ENCODE data around the gene CHSY3. TPM values are rescaled to one million over a fixed set of nuclear protein-coding genes. Genes with fewer than 3 reads are reported as not detected.

CHSY3 gene
- total and polyA plus RNA-seq, 2 donors (not counting 1 experiment from before 2014, with no cell fraction given), result 0.51 to 0.99 TPM

- no peak overlapping the region for H3K9ac ChIP-seq (ENCODE audit: insufficient read depth, low read length)
- H3K4me3 ChIP-seq (replicated peaks in 1 of 4; ENCODE audit: control extremely low read depth in 1 of 4, insufficient read depth in 1 of 4, low read depth in 3 of 4, low read length in 4 of 4), result no peak overlapping the region
- H3K27me3 ChIP-seq (ENCODE audit: control insufficient read depth, insufficient read depth, low read length), result no peaks in the 10 kb centered on the region
- no peak overlapping the region for H3K27ac ChIP-seq (ENCODE audit: insufficient read depth, low read length)
- no peaks in the 10 kb centered on the region for H4K20me1 ChIP-seq (ENCODE audit: control insufficient read depth, extremely low read depth, insufficient read depth, low read length)
- no peaks in the 10 kb centered on the region for H3K79me2 ChIP-seq (ENCODE audit: control insufficient read depth, insufficient read depth, low read length)
- no peaks in the 10 kb centered on the region for H3K36me3 ChIP-seq (ENCODE audit: control insufficient read depth, insufficient read depth, low read length)
- TF ChIP-seq EZH2 (IDR thresholded peaks at IDR 0.05; ENCODE audit: low read length, missing control alignments), result no peak
- no peak for DNase-seq (ENCODE audit: low read depth in 2 of 2)
- H3K4me2 ChIP-seq (ENCODE audit: extremely low read depth, insufficient read depth, low read length), result no peak overlapping the region
- H3K9me3 ChIP-seq (ENCODE audit: control insufficient read depth, insufficient read depth, low read depth, low read length), result no peaks in the 10 kb centered on the region
- no peak overlapping the region for H2AFZ ChIP-seq (ENCODE audit: low read length)
- H3K4me1 ChIP-seq (ENCODE audit: control insufficient read depth, extremely low read depth, insufficient read depth, low read length), result no peaks in the 10 kb centered on the region
Observed at GRCh38 chr5:130096483-130096882, 192.2 kb downstream of the CHSY3 start.

DNA sequence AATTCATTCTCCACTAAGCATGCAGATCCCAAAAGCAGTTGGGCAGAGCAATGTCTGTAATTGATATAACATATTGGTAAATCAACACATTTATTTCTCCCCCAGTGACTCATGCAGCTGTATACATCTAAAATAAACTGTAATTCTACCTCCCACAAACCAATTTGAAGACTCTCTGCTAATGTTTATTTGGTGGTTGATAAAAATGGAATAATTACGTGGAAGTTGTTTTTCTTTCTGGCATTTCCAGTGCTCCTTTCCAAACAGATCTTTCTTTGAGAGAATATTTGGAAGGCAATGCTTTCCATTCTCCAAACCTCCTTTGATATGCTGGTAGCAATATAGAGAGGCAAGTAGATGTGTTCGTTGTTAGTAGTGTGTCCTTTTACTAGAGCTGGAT, 194.7 kb downstream of the CHSY3 start:
- Histone ChIP-seq H2AFZ (ENCODE audit: low read length) (no peak overlapping the region), H3K4me1 (ENCODE audit: control insufficient read depth, extremely low read depth, insufficient read depth, low read length) (no peaks in the 10 kb centered on the region), H3K9me3 (ENCODE audit: control insufficient read depth, insufficient read depth, low read depth, low read length) (no peaks in the 10 kb centered on the region), H3K79me2 (ENCODE audit: control insufficient read depth, insufficient read depth, low read length) (no peaks in the 10 kb centered on the region), H3K9ac (ENCODE audit: insufficient read depth, low read length) (no peak overlapping the region), H3K4me3 (replicated peaks in 1 of 4; ENCODE audit: control extremely low read depth in 1 of 4, insufficient read depth in 1 of 4, low read depth in 3 of 4, low read length in 4 of 4) (no peak overlapping the region), H4K20me1 (ENCODE audit: control insufficient read depth, extremely low read depth, insufficient read depth, low read length) (no peaks in the 10 kb centered on the region), H3K27me3 (ENCODE audit: control insufficient read depth, insufficient read depth, low read length) (no peaks in the 10 kb centered on the region), H3K36me3 (ENCODE audit: control insufficient read depth, insufficient read depth, low read length) (no peaks in the 10 kb centered on the region), H3K4me2 (ENCODE audit: extremely low read depth, insufficient read depth, low read length) (no peak overlapping the region), H3K27ac (ENCODE audit: insufficient read depth, low read length) (no peak overlapping the region)
- TF ChIP-seq CTCF (conservative IDR thresholded peaks at IDR 0.05 in 1 of 2, IDR thresholded peaks at IDR 0.05 in 1 of 2; ENCODE audit: low read depth in 1 of 2, low read length in 2 of 2) (no peak), EZH2 (IDR thresholded peaks at IDR 0.05; ENCODE audit: low read length, missing control alignments) (no peak)
- DNase-seq (ENCODE audit: low read depth in 2 of 2), result peak in 1 of 2 donors; percentile 39

DNA sequence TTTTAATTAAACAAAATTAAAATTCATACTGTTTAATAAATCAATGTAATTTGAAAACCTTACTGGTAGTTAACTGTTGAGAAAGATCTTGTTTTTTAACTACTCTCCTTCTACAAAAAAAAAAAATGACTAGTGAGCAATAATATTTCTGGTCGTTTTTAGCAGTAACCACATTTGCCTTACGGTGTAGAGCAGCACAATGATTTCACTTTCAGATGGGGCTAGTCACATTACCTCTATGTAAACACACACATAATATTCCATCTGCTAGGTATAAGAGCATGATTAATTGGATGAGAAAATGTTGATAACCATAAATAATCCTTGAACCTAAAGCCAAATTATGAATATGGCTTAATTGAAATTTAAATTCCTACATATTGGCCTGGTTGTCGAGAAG, 198.1 kb downstream of the CHSY3 start:
- H3K27ac ChIP-seq (ENCODE audit: insufficient read depth, low read length), result no peak overlapping the region
- H4K20me1 ChIP-seq (ENCODE audit: control insufficient read depth, extremely low read depth, insufficient read depth, low read length), result no peaks in the 10 kb centered on the region
- TF ChIP-seq CTCF (conservative IDR thresholded peaks at IDR 0.05 in 1 of 2, IDR thresholded peaks at IDR 0.05 in 1 of 2; ENCODE audit: low read depth in 1 of 2, low read length in 2 of 2) (no peak), EZH2 (IDR thresholded peaks at IDR 0.05; ENCODE audit: low read length, missing control alignments) (no peak)
- H3K36me3 ChIP-seq (ENCODE audit: control insufficient read depth, insufficient read depth, low read length), result no peaks in the 10 kb centered on the region
- no peaks in the 10 kb centered on the region for H3K9me3 ChIP-seq (ENCODE audit: control insufficient read depth, insufficient read depth, low read depth, low read length)
- no peaks in the 10 kb centered on the region for H3K27me3 ChIP-seq (ENCODE audit: control insufficient read depth, insufficient read depth, low read length)
- H3K79me2 ChIP-seq (ENCODE audit: control insufficient read depth, insufficient read depth, low read length), result no peaks in the 10 kb centered on the region
- H3K4me3 ChIP-seq (replicated peaks in 1 of 4; ENCODE audit: control extremely low read depth in 1 of 4, insufficient read depth in 1 of 4, low read depth in 3 of 4, low read length in 4 of 4), result no peak overlapping the region
- no peak overlapping the region for H2AFZ ChIP-seq (ENCODE audit: low read length)
- H3K4me2 ChIP-seq (ENCODE audit: extremely low read depth, insufficient read depth, low read length), result no peak overlapping the region
- H3K9ac ChIP-seq (ENCODE audit: insufficient read depth, low read length), result no peak overlapping the region
- no peak for DNase-seq (ENCODE audit: low read depth in 2 of 2)
- H3K4me1 ChIP-seq (ENCODE audit: control insufficient read depth, extremely low read depth, insufficient read depth, low read length), result no peaks in the 10 kb centered on the region

Measured in fibroblast of lung (primary cell).